ENCODE data around the gene ZFHX3.

DNA sequence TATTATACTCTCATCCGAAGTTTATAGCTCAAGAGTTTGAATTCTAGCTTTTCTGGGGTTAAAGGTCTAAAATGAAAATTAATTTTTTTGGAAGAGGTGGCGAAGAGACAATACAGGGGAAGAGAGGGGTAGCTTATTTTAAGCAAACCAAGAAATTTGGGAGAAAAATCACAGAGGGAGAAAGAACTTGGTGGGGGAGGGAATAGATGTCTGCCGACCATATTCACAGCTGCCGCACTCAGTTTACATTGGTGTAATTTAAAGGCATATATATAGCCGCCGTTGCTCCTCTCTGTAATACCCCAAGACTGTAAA is 6.5 kb upstream of the ZFHX3 start:
- TF ChIP-seq EZH2 (IDR thresholded peaks at IDR 0.05; ENCODE audit: insufficient read depth, poor library complexity, severe bottlenecking) (no peak), EZH2phosphoT487 (IDR thresholded peaks at IDR 0.05; ENCODE audit: insufficient read depth, low read depth) (no peak)

Data from GM23248 (cell line).